ENCODE results near the gene TSEN2. TPM values are rescaled to one million over a fixed set of nuclear protein-coding genes. Genes with fewer than 3 reads are reported as not detected.
A peak's percentile ranks its signal among the peaks of the same experiment; 100 is the strongest.

The TSEN2 gene
- total and polyA plus RNA-seq, 10 donors: 10.6 to 21.5 (median 14.4) TPM

DNA sequence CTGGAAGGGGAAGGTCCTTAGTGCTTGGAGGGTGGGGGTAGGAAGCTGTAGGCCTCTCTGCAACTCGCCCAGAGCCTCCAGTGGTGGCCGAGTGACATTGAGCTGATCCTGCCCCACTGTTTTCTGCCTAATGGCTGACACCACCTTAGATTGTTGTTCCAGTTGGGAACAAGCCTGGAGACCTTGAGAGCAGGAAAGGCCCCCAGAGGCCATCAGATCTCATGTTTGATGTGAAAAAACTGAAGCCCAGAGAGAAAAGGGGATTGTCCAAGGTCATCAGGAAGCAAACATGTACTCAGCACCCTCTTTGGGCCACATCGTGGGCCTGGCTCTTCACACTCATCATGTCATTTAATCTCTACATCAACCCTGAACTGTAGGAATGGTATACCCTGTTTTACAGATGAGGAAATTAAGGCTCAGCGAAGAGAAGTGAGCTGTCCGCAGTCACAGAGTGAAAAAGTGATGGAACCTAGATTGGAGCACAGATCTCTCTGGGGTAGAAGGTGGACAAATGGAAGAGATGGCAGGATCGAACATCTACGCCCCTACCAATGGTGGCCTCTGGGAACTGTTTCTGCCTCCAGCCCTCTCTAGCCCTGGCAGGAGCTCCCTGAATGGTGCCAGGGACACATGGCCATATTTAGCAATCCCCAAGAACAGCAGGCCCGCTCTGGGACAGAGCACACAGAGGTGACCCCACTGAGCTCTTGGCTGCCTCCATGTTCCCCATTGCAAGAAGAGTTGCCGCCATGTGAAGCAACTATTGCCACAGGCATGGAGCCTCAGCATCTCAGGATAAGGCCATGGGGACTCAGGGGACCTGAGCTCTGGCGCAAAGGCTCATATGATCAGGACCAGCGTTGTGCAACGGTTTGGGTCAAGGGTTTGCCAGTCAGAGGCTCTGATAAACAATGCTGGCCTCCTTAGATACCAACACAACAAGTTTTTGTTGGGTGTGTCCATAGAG is 31.6 kb upstream of the TSEN2 start:
- WGBS, 5 donors: 79 to 89% (median 84%) methylated on average over 11 to 12 of the region's 12 CpGs
- intact Hi-C loops (cut with DNase I; ENCODE audit: low total_unique reads): no loop called here
- no peak for DNase-seq

DNA sequence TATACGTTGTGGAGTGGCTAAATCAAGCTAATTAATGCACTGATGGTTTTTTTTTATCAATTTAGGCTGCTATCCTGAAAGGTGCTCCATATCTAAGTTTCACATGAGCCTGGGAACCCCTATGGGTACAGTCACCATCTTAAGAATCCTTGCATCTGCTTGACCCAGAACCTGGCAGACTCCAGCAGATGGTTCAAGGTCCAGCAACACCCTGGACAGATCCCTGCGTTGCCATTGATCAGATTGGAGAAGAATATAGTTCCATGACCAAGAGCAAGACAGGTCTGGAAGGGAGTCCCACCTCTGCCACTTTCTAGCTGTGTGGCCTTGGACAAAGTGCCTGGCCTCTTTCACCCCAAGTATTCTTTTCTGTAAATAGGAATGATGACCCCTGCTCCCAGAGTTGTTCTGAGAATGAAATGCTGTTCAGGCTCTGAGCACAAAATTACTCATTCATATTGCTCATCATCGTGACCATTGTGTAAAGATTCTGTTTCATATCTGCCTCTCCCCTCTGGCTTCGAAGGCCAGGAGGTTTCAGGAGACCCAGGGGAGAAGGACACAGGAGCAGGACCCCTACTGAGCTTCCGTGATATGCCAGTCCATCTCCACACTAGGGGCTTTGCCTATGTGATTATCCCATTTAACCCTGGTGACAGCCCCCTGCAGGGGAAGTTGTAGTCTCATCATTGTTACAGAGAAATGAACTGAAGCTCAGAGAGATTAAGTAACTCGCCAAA is 30.0 kb upstream of the TSEN2 start:
- intact Hi-C loops (cut with DNase I; ENCODE audit: low total_unique reads): no loop called here
- DNase-seq: no peak
- Histone ChIP-seq H3K27me3 (replicated peaks in 1 of 7) (no peaks in the 10 kb centered on the region), H3K36me3 (no peaks in the 10 kb centered on the region), H3K9me3 (peaks cover 0 to 5% (median 0%) of the 10 kb centered on the region in 8 donors), H3K4me1 (peaks cover 0 to 8% (median under 1%) of the 10 kb centered on the region in 6 donors), H3K27ac (no peak overlapping the region), H3K4me3 (no peak overlapping the region)
- TF ChIP-seq POLR2A (IDR thresholded peaks at IDR 0.05): no peak
- TF ChIP-seq POLR2AphosphoS5 (IDR thresholded peaks at IDR 0.05): no peak
- TF ChIP-seq, protein P1, sequence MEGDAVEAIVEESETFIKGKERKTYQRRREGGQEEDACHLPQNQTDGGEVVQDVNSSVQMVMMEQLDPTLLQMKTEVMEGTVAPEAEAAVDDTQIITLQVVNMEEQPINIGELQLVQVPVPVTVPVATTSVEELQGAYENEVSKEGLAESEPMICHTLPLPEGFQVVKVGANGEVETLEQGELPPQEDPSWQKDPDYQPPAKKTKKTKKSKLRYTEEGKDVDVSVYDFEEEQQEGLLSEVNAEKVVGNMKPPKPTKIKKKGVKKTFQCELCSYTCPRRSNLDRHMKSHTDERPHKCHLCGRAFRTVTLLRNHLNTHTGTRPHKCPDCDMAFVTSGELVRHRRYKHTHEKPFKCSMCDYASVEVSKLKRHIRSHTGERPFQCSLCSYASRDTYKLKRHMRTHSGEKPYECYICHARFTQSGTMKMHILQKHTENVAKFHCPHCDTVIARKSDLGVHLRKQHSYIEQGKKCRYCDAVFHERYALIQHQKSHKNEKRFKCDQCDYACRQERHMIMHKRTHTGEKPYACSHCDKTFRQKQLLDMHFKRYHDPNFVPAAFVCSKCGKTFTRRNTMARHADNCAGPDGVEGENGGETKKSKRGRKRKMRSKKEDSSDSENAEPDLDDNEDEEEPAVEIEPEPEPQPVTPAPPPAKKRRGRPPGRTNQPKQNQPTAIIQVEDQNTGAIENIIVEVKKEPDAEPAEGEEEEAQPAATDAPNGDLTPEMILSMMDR (IDR thresholded peaks at IDR 0.05 in 8 of 11, conservative IDR thresholded peaks at IDR 0.05 in 3 of 11): no peak
- 74 to 85% (median 83%) methylated on average over 6 of the region's 6 CpGs for WGBS, 5 donors

More for the DNA sequence above, 31.6 kb upstream of the TSEN2 start:
- Histone ChIP-seq H3K36me3 (no peaks in the 10 kb centered on the region), H3K27ac (peak overlapping the region in 3 of 8 donors; percentile 14 to 22 (median 19)), H3K4me1 (no peaks in the 10 kb centered on the region), H3K9me3 (peaks cover 0 to 5% (median 0%) of the 10 kb centered on the region in 8 donors), H3K27me3 (replicated peaks in 1 of 7) (no peaks in the 10 kb centered on the region), H3K4me3 (no peak overlapping the region)
- TF ChIP-seq, protein P1 (IDR thresholded peaks at IDR 0.05 in 8 of 11, conservative IDR thresholded peaks at IDR 0.05 in 3 of 11): peak in 1 of 11 experiments; percentile 13
- peak in 1 of 3 donors; percentile 6 for TF ChIP-seq POLR2AphosphoS5 (IDR thresholded peaks at IDR 0.05)
- no peak for TF ChIP-seq POLR2A (IDR thresholded peaks at IDR 0.05)

DNA sequence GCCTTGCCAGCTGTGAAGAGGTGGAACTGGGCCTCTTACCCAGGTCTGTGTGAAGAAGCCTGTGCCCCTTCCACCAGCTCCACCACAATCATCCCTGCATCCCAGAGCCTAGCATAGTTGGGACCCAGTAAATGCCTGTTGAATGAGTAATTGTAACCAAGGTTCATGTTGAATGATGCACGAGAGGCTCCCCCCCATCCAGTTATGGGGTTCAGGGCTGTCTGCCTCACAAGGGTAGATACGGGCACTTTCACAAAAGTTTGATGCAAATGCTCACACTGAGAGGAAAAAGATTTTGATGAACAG is 29.5 kb upstream of the TSEN2 start:
- Histone ChIP-seq H3K27ac (no peak overlapping the region), H3K9me3 (peaks cover 0 to 5% (median 0%) of the 10 kb centered on the region in 8 donors), H3K36me3 (no peaks in the 10 kb centered on the region), H3K4me1 (peaks cover 0 to 12% (median 3%) of the 10 kb centered on the region in 6 donors), H3K27me3 (replicated peaks in 1 of 7) (no peaks in the 10 kb centered on the region), H3K4me3 (no peak overlapping the region)
- 65 to 97% (median 87%) methylated on average over 2 of the region's 2 CpGs for WGBS, 5 donors
- intact Hi-C loops (cut with DNase I; ENCODE audit: low total_unique reads): no loop called here
- DNase-seq: no peak
- no peak for TF ChIP-seq POLR2A (IDR thresholded peaks at IDR 0.05)
- TF ChIP-seq, protein P1 (IDR thresholded peaks at IDR 0.05 in 8 of 11, conservative IDR thresholded peaks at IDR 0.05 in 3 of 11): no peak
- no peak for TF ChIP-seq POLR2AphosphoS5 (IDR thresholded peaks at IDR 0.05)

DNA sequence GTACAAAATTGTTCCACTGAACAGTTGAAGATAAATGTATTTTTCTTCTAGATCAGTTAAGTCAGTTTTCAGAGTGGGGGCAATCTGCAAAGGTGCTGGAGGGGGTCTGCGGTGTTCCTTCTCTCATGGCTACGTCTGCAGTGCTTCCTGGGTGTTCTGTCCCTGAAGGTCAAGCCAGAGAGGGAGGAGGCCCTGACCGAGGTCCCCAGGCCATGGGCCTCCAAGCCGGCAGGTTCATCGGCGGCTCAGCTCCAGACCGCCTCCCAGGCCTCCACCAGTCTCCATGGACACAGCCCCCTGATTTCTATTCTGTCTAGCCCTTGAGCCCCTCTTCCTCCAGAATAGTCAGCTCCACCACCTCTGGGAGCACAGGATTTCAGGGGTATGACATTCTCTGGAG is 28.5 kb upstream of the TSEN2 start:
- intact Hi-C loops (cut with DNase I; ENCODE audit: low total_unique reads): no loop called here
- WGBS, 5 donors: 90 to 95% (median 93%) methylated on average over 7 of the region's 7 CpGs
- H3K27ac ChIP-seq: no peak overlapping the region
- TF ChIP-seq, protein P1 (IDR thresholded peaks at IDR 0.05 in 8 of 11, conservative IDR thresholded peaks at IDR 0.05 in 3 of 11): no peak
- TF ChIP-seq POLR2AphosphoS5 (IDR thresholded peaks at IDR 0.05) (no peak), POLR2A (IDR thresholded peaks at IDR 0.05) (no peak)
- no peak for DNase-seq
- H3K36me3 ChIP-seq: no peaks in the 10 kb centered on the region
- H3K4me1 ChIP-seq: peaks cover 0 to 12% (median 3%) of the 10 kb centered on the region in 6 donors
- no peak overlapping the region for H3K4me3 ChIP-seq
- H3K27me3 ChIP-seq (replicated peaks in 1 of 7): no peaks in the 10 kb centered on the region
- H3K9me3 ChIP-seq: peaks cover 0 to 5% (median 0%) of the 10 kb centered on the region in 8 donors

All from spleen (tissue), 11 donors.